ENCODE data around the gene JUNB.

DNA sequence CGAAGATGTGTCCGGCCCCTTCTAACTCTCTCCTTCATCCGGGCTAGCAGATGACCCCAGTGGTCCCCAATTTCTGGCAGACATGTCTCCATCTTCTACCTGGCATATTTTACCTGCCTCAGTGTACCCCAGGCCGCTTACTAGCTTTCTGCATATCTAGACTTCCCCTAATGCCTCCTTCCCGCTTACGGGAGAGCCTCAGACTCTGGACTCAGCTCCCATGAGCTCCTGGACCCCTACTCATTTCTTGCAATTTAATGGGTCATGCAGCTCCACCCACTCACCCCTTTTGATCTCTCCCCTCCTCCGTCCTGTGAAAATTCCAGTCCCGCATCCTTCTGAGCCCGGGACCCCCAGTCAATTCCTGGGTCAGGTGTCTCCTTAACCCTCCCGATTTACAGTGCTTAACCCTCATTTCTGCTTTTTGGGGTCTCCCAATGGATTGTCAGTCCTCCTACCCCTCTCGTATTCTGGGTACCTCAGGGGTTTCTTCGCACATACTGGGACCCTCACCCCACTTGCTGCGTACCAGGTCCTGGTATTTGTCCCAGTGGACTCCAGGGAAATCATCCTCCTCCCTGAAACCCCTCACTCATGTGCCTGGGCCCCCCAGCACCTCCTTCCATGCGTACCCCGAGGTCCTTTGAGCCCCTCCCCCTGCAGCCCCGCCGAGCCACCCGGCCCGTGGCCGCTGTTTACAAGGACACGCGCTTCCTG is 500 bp upstream of the JUNB start:
- no peak for TF ChIP-seq CSDC2 (CRISPR knock-in tag; IDR thresholded peaks at IDR 0.05)
- TF ChIP-seq ESRRG (CRISPR knock-in tag; IDR thresholded peaks at IDR 0.05), result no peak
- TF ChIP-seq ARNTL (CRISPR knock-in tag; IDR thresholded peaks at IDR 0.05; ENCODE audit: borderline replicate concordance, low read depth), result no peak
- no peak for TF ChIP-seq SNAI2 (CRISPR knock-in tag; IDR thresholded peaks at IDR 0.05)
- TF ChIP-seq GLIS3 (CRISPR knock-in tag; IDR thresholded peaks at IDR 0.05), result no peak
- TF ChIP-seq, protein P1, sequence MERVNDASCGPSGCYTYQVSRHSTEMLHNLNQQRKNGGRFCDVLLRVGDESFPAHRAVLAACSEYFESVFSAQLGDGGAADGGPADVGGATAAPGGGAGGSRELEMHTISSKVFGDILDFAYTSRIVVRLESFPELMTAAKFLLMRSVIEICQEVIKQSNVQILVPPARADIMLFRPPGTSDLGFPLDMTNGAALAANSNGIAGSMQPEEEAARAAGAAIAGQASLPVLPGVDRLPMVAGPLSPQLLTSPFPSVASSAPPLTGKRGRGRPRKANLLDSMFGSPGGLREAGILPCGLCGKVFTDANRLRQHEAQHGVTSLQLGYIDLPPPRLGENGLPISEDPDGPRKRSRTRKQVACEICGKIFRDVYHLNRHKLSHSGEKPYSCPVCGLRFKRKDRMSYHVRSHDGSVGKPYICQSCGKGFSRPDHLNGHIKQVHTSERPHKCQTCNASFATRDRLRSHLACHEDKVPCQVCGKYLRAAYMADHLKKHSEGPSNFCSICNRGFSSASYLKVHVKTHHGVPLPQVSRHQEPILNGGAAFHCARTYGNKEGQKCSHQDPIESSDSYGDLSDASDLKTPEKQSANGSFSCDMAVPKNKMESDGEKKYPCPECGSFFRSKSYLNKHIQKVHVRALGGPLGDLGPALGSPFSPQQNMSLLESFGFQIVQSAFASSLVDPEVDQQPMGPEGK (CRISPR knock-in tag; IDR thresholded peaks at IDR 0.05; ENCODE audit: borderline replicate concordance), result no peak
- TF ChIP-seq RARB (CRISPR knock-in tag; IDR thresholded peaks at IDR 0.05), result no peak
